Measurements from ENCODE around the gene UBE2D4. TPM values are rescaled to one million over a fixed set of nuclear protein-coding genes. Genes with fewer than 3 reads are reported as not detected.

UBE2D4 gene
- total and polyA plus RNA-seq, 2 donors (not counting 3 experiments of a cell fraction or from before 2014, with no cell fraction given) = 11.3 to 19.8 TPM

Other genes starting within 250 kb of the UBE2D4 start
- 55.1 and 58.0 TPM in 2 replicates for gene COA1, start 196.9 kb upstream of the UBE2D4 start, total RNA-seq
- 24.8 and 38.1 TPM in 2 replicates for gene COA1, start 196.9 kb upstream of the UBE2D4 start, polyA plus RNA-seq
- gene BLVRA, start 167.8 kb upstream of the UBE2D4 start, total RNA-seq = 34.5 and 38.2 TPM in 2 replicates
- gene BLVRA, start 167.8 kb upstream of the UBE2D4 start, polyA plus RNA-seq = 15.8 and 24.0 TPM in 2 replicates
- 105 and 110 TPM in 2 replicates for gene MRPS24, start 56.9 kb upstream of the UBE2D4 start, total RNA-seq
- 279 and 293 TPM in 2 replicates for gene MRPS24, start 56.9 kb upstream of the UBE2D4 start, polyA plus RNA-seq
- 25.3 and 26.8 TPM in 2 replicates for gene URGCP, start 19.8 kb upstream of the UBE2D4 start, total RNA-seq
- 13.1 and 14.9 TPM in 2 replicates for gene URGCP, start 19.8 kb upstream of the UBE2D4 start, polyA plus RNA-seq
- gene SPDYE1, start 71.5 kb downstream of the UBE2D4 start, total RNA-seq = 0.12 TPM in 1 of 2 replicates, not detected in the other
- gene SPDYE1, start 71.5 kb downstream of the UBE2D4 start, polyA plus RNA-seq = not detected in 2 replicates
- gene DBNL, start 118.3 kb downstream of the UBE2D4 start, total RNA-seq = 92.1 and 94.0 TPM in 2 replicates
- 123 and 127 TPM in 2 replicates for gene DBNL, start 118.3 kb downstream of the UBE2D4 start, polyA plus RNA-seq
- gene PGAM2, start 139.1 kb downstream of the UBE2D4 start, total RNA-seq = not detected in 2 replicates
- gene PGAM2, start 139.1 kb downstream of the UBE2D4 start, polyA plus RNA-seq = 0.11 and 0.19 TPM in 2 replicates
- gene POLM, start 156.1 kb downstream of the UBE2D4 start, total RNA-seq = 14.6 and 20.0 TPM in 2 replicates
- gene POLM, start 156.1 kb downstream of the UBE2D4 start, polyA plus RNA-seq = 10.5 and 12.4 TPM in 2 replicates
- 47.7 and 48.0 TPM in 2 replicates for gene AEBP1, start 177.9 kb downstream of the UBE2D4 start, total RNA-seq
- gene AEBP1, start 177.9 kb downstream of the UBE2D4 start, polyA plus RNA-seq = 20.6 and 23.2 TPM in 2 replicates
- gene POLD2, start 197.1 kb downstream of the UBE2D4 start, total RNA-seq = 96.5 and 106 TPM in 2 replicates
- 122 and 137 TPM in 2 replicates for gene POLD2, start 197.1 kb downstream of the UBE2D4 start, polyA plus RNA-seq
- gene MYL7, start 214.9 kb downstream of the UBE2D4 start, total RNA-seq = not detected in 2 replicates
- gene MYL7, start 214.9 kb downstream of the UBE2D4 start, polyA plus RNA-seq = not detected in 2 replicates

Measured in endothelial cell of umbilical vein (primary cell).